Measurements from ENCODE around the gene MYCBP. TPM values are rescaled to one million over a fixed set of nuclear protein-coding genes. Genes with fewer than 3 reads are reported as not detected.

Gene MYCBP
- total and polyA plus RNA-seq, 2 of the 8 experiments (the other 6 are each of a cell fraction or from before 2014, with no cell fraction given), result 22.4 to 38.2 TPM

- CTCF ChIA-PET (ENCODE audit: partially characterized antibody), result interaction anchor here (0.6 to 7.9 kb wide), 8 partner anchors 10 to 322 kb away, joined by 3 to 71 read pairs (median 3); no protein-coding TSS in a partner anchor
- Histone ChIP-seq H4K5ac (ENCODE audit: insufficient read length, low read depth, low read length) (no peak overlapping the region), H2BK12ac (ENCODE audit: low read depth, low read length) (no peak overlapping the region), H3K79me1 (ENCODE audit: low read depth, low read length) (no peaks in the 10 kb centered on the region), H3K4ac (replicated peaks; ENCODE audit: insufficient read length, low read depth, low read length) (no peak overlapping the region), H3K23me2 (ENCODE audit: low read depth, low read length) (no peaks in the 10 kb centered on the region; the same call in 1 of the 2 replicates), H3K4me3 (ENCODE audit: extremely low read depth in 1 of 4, insufficient read depth in 2 of 4, low read depth in 3 of 4, low read length in 4 of 4) (no peak overlapping the region), H2AK5ac (ENCODE audit: low read depth, low read length) (no peak overlapping the region), H4K8ac (ENCODE audit: extremely low read depth, insufficient read depth, low read length) (no peak overlapping the region), H3K23ac (ENCODE audit: insufficient read length) (no peak overlapping the region), H3K27me3 (replicated peaks in 1 of 4; ENCODE audit: control insufficient read depth in 3 of 4, extremely low read depth in 1 of 4, insufficient read depth in 3 of 4, low read length in 3 of 4) (no peaks in the 10 kb centered on the region), H3K4me2 (ENCODE audit: insufficient read depth in 1 of 2, low read depth in 2 of 2, low read length in 2 of 2) (no peak overlapping the region), H3K14ac (ENCODE audit: insufficient read length) (no peak overlapping the region), H4K91ac (replicated peaks; ENCODE audit: insufficient read length, low read length) (no peak overlapping the region), H2AFZ (ENCODE audit: low read length) (no peak overlapping the region), H3K79me2 (ENCODE audit: control insufficient read depth in 1 of 2, insufficient read depth in 2 of 2, low read length in 2 of 2) (no peaks in the 10 kb centered on the region), H2BK20ac (ENCODE audit: low read length) (no peak overlapping the region), H3K56ac (replicated peaks; ENCODE audit: insufficient read length, low read depth, low read length) (no peak overlapping the region), H2BK15ac (ENCODE audit: low read length) (no peak overlapping the region), H3K18ac (ENCODE audit: extremely low read depth, low read length) (no peak overlapping the region), H3K36me3 (ENCODE audit: control insufficient read depth in 2 of 4, insufficient read depth in 4 of 4, low read length in 3 of 4) (no peaks in the 10 kb centered on the region), H3K4me1 (replicated peaks in 1 of 4; ENCODE audit: control insufficient read depth in 3 of 4, insufficient read depth in 4 of 4, low read length in 3 of 4) (no peaks in the 10 kb centered on the region; a peak in 1 of 7 replicates), H4K20me1 (replicated peaks in 1 of 2; ENCODE audit: control insufficient read depth in 1 of 2, insufficient read depth in 2 of 2, low read length in 2 of 2) (no peaks in the 10 kb centered on the region), H3K27ac (ENCODE audit: low read depth, low read length) (no peak overlapping the region), H3K9ac (replicated peaks in 1 of 4; ENCODE audit: extremely low read depth in 1 of 4, low read depth in 3 of 4, low read length in 3 of 4) (no peak overlapping the region), H2BK120ac (replicated peaks; ENCODE audit: low read depth, low read length) (no peak overlapping the region), H3K9me3 (ENCODE audit: insufficient read depth in 2 of 2, low read depth in 1 of 2, low read length in 1 of 2) (no peaks in the 10 kb centered on the region), H2BK5ac (ENCODE audit: low read depth, low read length) (no peak overlapping the region)
- no peak for TF ChIP-seq E2F6 (IDR thresholded peaks at IDR 0.05)
- no peak for TF ChIP-seq TAF7 (optimal IDR thresholded peaks at IDR 0.05; ENCODE audit: borderline replicate concordance, low read depth, low read length)
- no peak for TF ChIP-seq SAP30 (IDR thresholded peaks at IDR 0.05; ENCODE audit: insufficient read depth, insufficient replicate concordance, low read length)
- TF ChIP-seq CHD1 (IDR thresholded peaks at IDR 0.05; ENCODE audit: low read depth, low read length), result no peak
- no peak for TF ChIP-seq RNF2 (IDR thresholded peaks at IDR 0.05; ENCODE audit: borderline replicate concordance, low read depth, low read length, missing control alignments, poor library complexity, severe bottlenecking)
- no peak for TF ChIP-seq SP1 (IDR thresholded peaks at IDR 0.05; ENCODE audit: low read depth, low read length)
- TF ChIP-seq MAX (IDR thresholded peaks at IDR 0.05), result no peak
- TF ChIP-seq SP4 (IDR thresholded peaks at IDR 0.05; ENCODE audit: low read length), result no peak
- TF ChIP-seq POLR2AphosphoS5 (IDR thresholded peaks at IDR 0.05; ENCODE audit: low read depth, low read length), result no peak
- TF ChIP-seq JUND (IDR thresholded peaks at IDR 0.05; ENCODE audit: low read length), result no peak
- TF ChIP-seq FOSL1 (IDR thresholded peaks at IDR 0.05; ENCODE audit: insufficient read depth, low read depth, low read length), result no peak
- TF ChIP-seq NANOG (IDR thresholded peaks at IDR 0.05; ENCODE audit: insufficient read depth, low read depth, low read length, poor library complexity, severe bottlenecking), result no peak
- no peak for TF ChIP-seq CREB1 (IDR thresholded peaks at IDR 0.05)
- 89% methylated on average over 6 of the region's 6 CpGs; no CpG with 5 or more reads in 1 of the 2 experiments for WGBS, 2 experiments (ENCODE audit: extremely low coverage in 1 of 2, insufficient coverage in 1 of 2, insufficient read length in 1 of 2, insufficient replicate concordance in 2 of 2, low coverage in 1 of 2, low lambda C conversion rate in 2 of 2, missing lambda C conversion rate in 1 of 2)
- DNase-seq (ENCODE audit: low read depth in 1 of 2, low spot score in 2 of 2) (no peak), FAIRE-seq (no peak)
- POLR2A ChIA-PET (ENCODE audit: partially characterized antibody), result no interaction called here
Observed at GRCh38 chr1:38831731-38832369, 41.3 kb downstream of the MYCBP start.
